Ovary (tissue), 3 donors: Measurements from ENCODE around the gene HERC4.

ENCODE experiments used
- CTCF ChIP-seq, 3 donors: fragments of 450-650 bp in 2 of 3; fragments of 200-600 bp in 1 of 3; IDR thresholded peaks; one replicate each; pipeline versions ENCODE4 v1.5.1 to v1.8.0; 2016 to 2022; ENCODE audit warnings: antibody characterized with exemption in 3 of 3, mild to moderate bottlenecking in 1 of 3
- POLR2A ChIP-seq: fragments of 450-650 bp; IDR thresholded peaks from one replicate; pipeline ENCODE4 v1.6.1; 2017; ENCODE audit warnings: antibody characterized with exemption, mild to moderate bottlenecking, moderate library complexity
- donor health status: DM: no; HTN: no; CAD: no.

GRCh38 chr10:67875340-67876238 is 199.5 kb downstream of the HERC4 start:
- no peak for TF ChIP-seq CTCF (IDR thresholded peaks at IDR 0.05)
- TF ChIP-seq POLR2A: no peak
